OCI-LY1 (cell line): Measurements from ENCODE around the gene IL1R2.

ENCODE experiments used
- H2AFZ ChIP-seq: fragments of 200-600 bp; sonication (generic), shearing (Covaris generic); 2 replicates; pipeline ENCODE4 v1.6.0; 2014; ENCODE audit warnings: antibody characterized with exemption, mild to moderate bottlenecking, low read length
- H3F3A ChIP-seq: fragments of 200-600 bp; sonication (generic), shearing (Covaris generic); 2 replicates; pipeline ENCODE4 v1.6.0; 2014; ENCODE audit warnings: mild to moderate bottlenecking, antibody characterized with exemption, low read length, moderate library complexity; ENCODE audit not compliant: insufficient read depth
- H3K27ac ChIP-seq: fragments of 200-600 bp; sonication (generic); 2 replicates; pipeline ENCODE4 v1.5.1; 2014; ENCODE audit warnings: low read length, mixed run types, mild to moderate bottlenecking, low read depth; ENCODE audit not compliant: poor library complexity, severe bottlenecking
- H3K27me3 ChIP-seq: fragments of 200-600 bp; sonication (generic); 2 replicates; pipeline ENCODE4 v1.6.0; 2014; ENCODE audit warnings: antibody characterized with exemption, mild to moderate bottlenecking, low read length, moderate library complexity; ENCODE audit not compliant: insufficient read depth
- H3K36me3 ChIP-seq: fragments of 200-600 bp; sonication (generic); 2 replicates; pipeline ENCODE4 v1.6.1; 2014; ENCODE audit warnings: mild to moderate bottlenecking, antibody characterized with exemption, low read length, moderate library complexity, mixed read lengths; ENCODE audit not compliant: insufficient read depth
- H3K4me1 ChIP-seq: fragments of 200-600 bp; sonication (generic); 2 replicates; pipeline ENCODE4 v1.5.1; 2014; ENCODE audit warnings: mild to moderate bottlenecking, low read length, moderate library complexity; ENCODE audit not compliant: insufficient read depth, severe bottlenecking
- H3K4me2 ChIP-seq: fragments of 200-600 bp; sonication (generic), shearing (Covaris generic); 2 replicates; pipeline ENCODE4 v1.6.1; 2014; ENCODE audit warnings: low read length
- H3K4me3 ChIP-seq: fragments of 200-600 bp; sonication (generic); 2 replicates; pipeline ENCODE4 v1.5.1; 2014; ENCODE audit warnings: low read length, low read depth, mild to moderate bottlenecking, mixed read lengths; ENCODE audit not compliant: poor library complexity, severe bottlenecking
- H3K79me2 ChIP-seq: fragments of 200-600 bp; shearing (Covaris generic); 2 replicates; pipeline ENCODE4 v1.6.1; 2016; ENCODE audit warnings: mixed run types, low read length, mixed read lengths; ENCODE audit not compliant: insufficient read depth
- H3K9ac ChIP-seq: fragments of 200-600 bp; sonication (generic), shearing (Covaris generic); 2 replicates; pipeline ENCODE4 v1.6.1; 2014; ENCODE audit warnings: mild to moderate bottlenecking, low read length, mixed read lengths
- H3K9me2 ChIP-seq: fragments of 200-600 bp; sonication (generic), shearing (Covaris generic); 2 replicates; pipeline ENCODE4 v1.6.1; 2014; ENCODE audit warnings: low read depth, mild to moderate bottlenecking, low read length, mixed read lengths
- H3K9me3 ChIP-seq: fragments of 200-600 bp; shearing (Covaris generic); 2 replicates; pipeline ENCODE4 v1.6.1; 2014; ENCODE audit warnings: low read length, mixed read lengths
- H4K20me1 ChIP-seq: fragments of 200-600 bp; sonication (generic), shearing (Covaris generic); 2 replicates; pipeline ENCODE4 v1.6.0; 2016; ENCODE audit warnings: mild to moderate bottlenecking, low read length; ENCODE audit not compliant: insufficient read depth
- EZH2 ChIP-seq: fragments of 200-600 bp; sonication (generic), shearing (Covaris generic); IDR thresholded peaks from 2 replicates; pipeline ENCODE4 v1.8.0; 2017; ENCODE audit warnings: borderline replicate concordance, mixed run types, mild to moderate bottlenecking, antibody characterized with exemption, low read length, moderate library complexity, mixed read lengths
- TF ChIP-seq, protein P1 (sequence below): fragments of 200-600 bp; sonication (generic), shearing (Covaris generic); IDR thresholded peaks from 2 replicates; pipeline ENCODE4 v1.5.1; 2017; ENCODE audit warnings: mild to moderate bottlenecking, antibody characterized with exemption, low read length, moderate library complexity, mixed read lengths

Gene IL1R2

DNA sequence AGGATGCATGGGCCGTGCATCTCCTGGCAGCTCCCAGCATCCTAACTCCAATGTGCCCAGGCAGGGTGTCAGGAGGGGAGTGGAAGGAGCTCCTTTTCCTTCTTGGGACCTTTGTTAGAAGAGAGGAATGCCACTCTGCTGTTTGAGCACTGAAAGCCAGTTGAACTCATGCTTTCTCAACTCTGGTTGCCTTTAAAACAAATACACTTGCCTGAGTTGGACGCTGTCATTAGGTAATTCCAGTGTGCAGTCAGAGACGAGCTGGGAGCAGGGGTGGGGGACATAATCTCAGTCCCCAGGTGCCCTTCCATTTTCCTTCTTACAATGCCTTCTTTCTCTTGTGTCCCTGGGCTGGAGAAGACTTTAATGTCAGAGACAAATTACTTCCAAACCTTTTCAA is 44.4 kb upstream of the IL1R2 start:
- no peak overlapping the region for H3K27ac ChIP-seq
- H3F3A ChIP-seq: no peaks in the 10 kb centered on the region
- no peaks in the 10 kb centered on the region for H3K9me3 ChIP-seq
- no peak overlapping the region for H3K9ac ChIP-seq
- H3K4me2 ChIP-seq: no peak overlapping the region
- no peak overlapping the region for H3K4me3 ChIP-seq
- TF ChIP-seq, protein P1, sequence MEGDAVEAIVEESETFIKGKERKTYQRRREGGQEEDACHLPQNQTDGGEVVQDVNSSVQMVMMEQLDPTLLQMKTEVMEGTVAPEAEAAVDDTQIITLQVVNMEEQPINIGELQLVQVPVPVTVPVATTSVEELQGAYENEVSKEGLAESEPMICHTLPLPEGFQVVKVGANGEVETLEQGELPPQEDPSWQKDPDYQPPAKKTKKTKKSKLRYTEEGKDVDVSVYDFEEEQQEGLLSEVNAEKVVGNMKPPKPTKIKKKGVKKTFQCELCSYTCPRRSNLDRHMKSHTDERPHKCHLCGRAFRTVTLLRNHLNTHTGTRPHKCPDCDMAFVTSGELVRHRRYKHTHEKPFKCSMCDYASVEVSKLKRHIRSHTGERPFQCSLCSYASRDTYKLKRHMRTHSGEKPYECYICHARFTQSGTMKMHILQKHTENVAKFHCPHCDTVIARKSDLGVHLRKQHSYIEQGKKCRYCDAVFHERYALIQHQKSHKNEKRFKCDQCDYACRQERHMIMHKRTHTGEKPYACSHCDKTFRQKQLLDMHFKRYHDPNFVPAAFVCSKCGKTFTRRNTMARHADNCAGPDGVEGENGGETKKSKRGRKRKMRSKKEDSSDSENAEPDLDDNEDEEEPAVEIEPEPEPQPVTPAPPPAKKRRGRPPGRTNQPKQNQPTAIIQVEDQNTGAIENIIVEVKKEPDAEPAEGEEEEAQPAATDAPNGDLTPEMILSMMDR: no peak
- TF ChIP-seq EZH2: no peak
- no peaks in the 10 kb centered on the region for H3K9me2 ChIP-seq
- H2AFZ ChIP-seq: no peak overlapping the region
- H3K4me1 ChIP-seq: no peaks in the 10 kb centered on the region
- no peaks in the 10 kb centered on the region for H3K36me3 ChIP-seq
- H3K79me2 ChIP-seq: no peaks in the 10 kb centered on the region
- H4K20me1 ChIP-seq: no peaks in the 10 kb centered on the region
- no peaks in the 10 kb centered on the region for H3K27me3 ChIP-seq

DNA sequence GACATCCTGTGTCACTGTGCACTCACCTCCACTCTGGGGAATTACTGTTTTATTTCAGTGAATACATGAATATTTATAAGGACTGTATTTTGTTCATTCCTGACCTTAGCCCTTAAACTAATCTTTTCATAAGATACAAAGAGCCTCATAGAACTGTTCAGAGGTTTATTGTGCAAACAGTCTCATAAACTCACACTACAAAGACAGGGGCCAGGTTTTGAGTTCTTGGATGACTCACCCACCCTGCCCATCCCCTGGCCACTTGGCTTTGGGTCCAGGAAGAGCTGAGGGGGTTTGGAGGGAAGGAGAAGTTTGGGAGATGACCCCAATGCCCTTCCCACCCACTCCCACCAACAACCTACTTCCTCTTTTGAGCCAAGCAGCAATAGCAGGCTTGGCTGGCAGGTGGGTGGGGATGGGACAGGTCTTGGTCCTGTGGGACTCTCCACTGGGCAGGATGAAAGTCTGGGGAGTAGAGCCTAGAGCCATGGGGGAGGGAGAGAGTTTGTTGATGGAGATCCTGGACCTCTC is 43.1 kb upstream of the IL1R2 start:
- no peaks in the 10 kb centered on the region for H3K79me2 ChIP-seq
- no peak overlapping the region for H2AFZ ChIP-seq
- H3K4me1 ChIP-seq: no peaks in the 10 kb centered on the region
- H3K27ac ChIP-seq: no peak overlapping the region
- no peak overlapping the region for H3K4me3 ChIP-seq
- no peak for TF ChIP-seq EZH2
- TF ChIP-seq, protein P1: no peak
- no peaks in the 10 kb centered on the region for H4K20me1 ChIP-seq
- H3F3A ChIP-seq: no peaks in the 10 kb centered on the region
- H3K27me3 ChIP-seq: no peaks in the 10 kb centered on the region
- no peak overlapping the region for H3K9ac ChIP-seq
- no peak overlapping the region for H3K4me2 ChIP-seq
- H3K9me3 ChIP-seq: no peaks in the 10 kb centered on the region
- no peaks in the 10 kb centered on the region for H3K36me3 ChIP-seq
- no peaks in the 10 kb centered on the region for H3K9me2 ChIP-seq

DNA sequence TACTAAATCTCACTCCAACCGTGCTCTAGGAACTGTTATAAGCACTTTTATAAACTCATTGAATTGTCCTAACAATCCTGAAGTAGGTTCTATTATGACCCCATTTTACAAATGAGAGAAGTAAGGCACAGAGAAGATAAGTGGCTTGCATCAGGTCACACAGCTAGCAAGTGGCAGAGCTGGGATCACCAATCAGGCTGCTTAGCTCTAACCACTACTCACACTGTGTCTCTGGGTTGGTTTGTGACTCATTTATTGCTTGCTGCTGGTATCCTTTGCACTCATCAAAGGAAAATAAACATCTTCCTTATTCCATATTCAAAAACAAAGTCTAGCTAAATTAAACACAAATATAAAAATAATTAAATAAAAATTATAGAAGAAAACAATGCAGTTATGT is 42.5 kb upstream of the IL1R2 start:
- TF ChIP-seq EZH2: no peak
- TF ChIP-seq, protein P1: no peak
- Histone ChIP-seq H3K36me3 (no peaks in the 10 kb centered on the region), H2AFZ (no peak overlapping the region), H3K4me1 (no peaks in the 10 kb centered on the region), H4K20me1 (no peaks in the 10 kb centered on the region), H3F3A (no peaks in the 10 kb centered on the region), H3K9me3 (no peaks in the 10 kb centered on the region), H3K27me3 (no peaks in the 10 kb centered on the region), H3K4me2 (no peak overlapping the region), H3K4me3 (no peak overlapping the region), H3K9me2 (no peaks in the 10 kb centered on the region), H3K9ac (no peak overlapping the region), H3K27ac (no peak overlapping the region), H3K79me2 (no peaks in the 10 kb centered on the region)
